GM21447 (cell line): ENCODE measurements around the gene SNRPD3.
"Not testable (repeated sequence)": the region's sequence is repeated elsewhere in the genome, so short reads cannot be mapped to it uniquely, and the experiment has no call there.

Source experiments
- ATAC-seq: cut with Tn5 transposase; IDR thresholded peaks from one replicate; pipeline ENCODE4 v1.9.1; 2021; ENCODE audit not compliant: unreplicated experiment

Gene SNRPD3

DNA sequence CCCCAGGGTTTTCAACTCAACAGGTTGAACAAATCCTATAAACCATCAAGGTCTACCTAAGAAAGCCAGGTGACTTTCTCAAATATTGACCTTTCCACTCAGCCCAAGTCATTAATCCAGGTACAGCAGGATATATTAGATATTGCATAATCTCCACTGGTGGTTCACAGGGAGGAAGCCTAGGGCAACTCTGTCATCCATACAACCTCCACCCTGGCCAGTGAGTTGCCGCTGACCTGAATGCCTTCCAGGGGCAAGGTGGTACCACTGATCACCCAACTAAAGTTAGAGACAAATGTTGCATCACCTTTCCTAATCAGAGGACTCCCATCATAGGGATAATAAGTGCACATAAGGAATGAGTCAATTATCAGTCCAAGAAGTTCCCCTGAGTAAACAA is 23.7 kb upstream of the SNRPD3 start:
- ATAC-seq = no peak

DNA sequence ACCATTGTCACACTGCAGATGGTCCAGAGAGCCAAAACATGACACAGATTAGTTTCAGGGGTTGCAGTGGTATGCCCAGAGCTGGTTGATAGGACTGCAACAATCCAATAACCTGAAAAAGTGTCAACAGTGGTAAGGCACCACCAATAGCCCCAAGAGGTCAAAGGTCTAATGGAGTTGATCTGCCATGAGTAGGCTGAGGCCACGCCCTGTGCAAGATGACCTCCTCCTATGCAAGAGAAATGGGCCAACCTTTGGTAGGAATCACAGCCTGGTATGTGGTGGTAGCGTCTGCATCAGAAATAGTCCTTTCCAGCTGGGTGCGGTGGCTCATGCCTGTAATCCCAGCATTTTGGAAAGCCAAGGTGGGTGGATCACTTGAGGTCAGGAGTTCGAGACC is 20.5 kb upstream of the SNRPD3 start:
- no peak for ATAC-seq

GRCh38 chr22:24536089-24536488 is 19.7 kb upstream of the SNRPD3 start:
- no peak for ATAC-seq

DNA sequence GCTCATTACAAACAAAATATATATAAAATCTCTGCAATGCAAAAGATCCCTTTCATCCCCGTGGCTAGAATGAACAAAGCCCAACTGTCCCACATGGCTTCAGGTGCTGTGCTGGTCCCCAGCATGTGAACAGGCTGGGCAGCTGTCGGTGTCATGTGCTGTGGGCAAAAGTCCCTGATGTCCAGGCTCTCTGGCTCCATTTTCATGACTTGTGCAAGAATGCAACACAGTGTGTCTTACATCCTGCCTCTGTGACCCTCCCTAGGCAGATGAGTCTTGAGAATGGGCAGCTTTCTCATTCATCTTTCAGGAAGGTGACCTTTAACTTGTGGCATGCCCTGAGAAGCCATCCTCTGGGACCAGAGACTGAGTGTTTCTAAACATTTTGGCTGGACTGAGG is 15.3 kb upstream of the SNRPD3 start:
- ATAC-seq = no peak

DNA sequence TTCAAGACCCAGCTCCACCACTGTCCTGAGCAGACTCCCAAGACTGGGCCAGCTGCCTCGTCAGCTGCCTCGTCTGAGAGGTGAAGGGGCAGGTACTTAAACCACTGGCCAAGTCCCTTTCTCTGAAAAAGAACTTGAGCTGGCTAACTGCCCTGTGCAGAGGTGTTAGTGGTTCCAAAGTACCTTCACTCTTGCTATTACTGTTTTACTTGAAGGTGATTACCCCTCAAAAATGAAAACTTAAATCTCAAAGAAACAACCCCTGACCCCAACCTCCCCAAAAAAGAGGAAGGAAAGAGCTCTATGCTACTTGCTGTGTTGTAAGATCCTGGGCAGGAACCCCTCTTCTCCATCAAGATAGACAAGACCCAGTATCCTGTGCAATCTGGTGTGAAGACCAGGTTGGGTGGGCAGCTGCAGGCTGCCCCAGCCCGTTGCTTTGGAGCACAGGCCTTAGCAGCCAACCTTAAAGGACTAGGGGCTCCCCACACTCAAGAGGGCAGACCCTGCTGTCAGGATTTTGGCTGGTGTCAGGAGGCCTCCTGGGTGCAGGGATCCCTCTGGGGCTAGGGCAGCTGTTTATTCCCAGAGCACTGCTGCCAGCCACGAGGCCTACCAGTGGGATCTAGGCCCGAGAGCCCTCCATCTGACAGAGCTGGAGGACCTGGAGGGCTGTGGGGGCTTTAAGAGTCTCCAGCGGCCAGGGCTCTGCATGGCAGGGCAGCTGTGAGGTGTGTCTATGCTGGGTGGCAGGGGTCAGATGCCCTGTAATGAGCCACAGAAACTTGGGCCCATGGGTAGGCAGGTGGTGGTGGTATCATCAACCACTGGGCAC is 13.9 kb upstream of the SNRPD3 start:
- no peak for ATAC-seq

- no peak for ATAC-seq
Observed at GRCh38 chr22:24542641-24543040, 13.2 kb upstream of the SNRPD3 start.

DNA sequence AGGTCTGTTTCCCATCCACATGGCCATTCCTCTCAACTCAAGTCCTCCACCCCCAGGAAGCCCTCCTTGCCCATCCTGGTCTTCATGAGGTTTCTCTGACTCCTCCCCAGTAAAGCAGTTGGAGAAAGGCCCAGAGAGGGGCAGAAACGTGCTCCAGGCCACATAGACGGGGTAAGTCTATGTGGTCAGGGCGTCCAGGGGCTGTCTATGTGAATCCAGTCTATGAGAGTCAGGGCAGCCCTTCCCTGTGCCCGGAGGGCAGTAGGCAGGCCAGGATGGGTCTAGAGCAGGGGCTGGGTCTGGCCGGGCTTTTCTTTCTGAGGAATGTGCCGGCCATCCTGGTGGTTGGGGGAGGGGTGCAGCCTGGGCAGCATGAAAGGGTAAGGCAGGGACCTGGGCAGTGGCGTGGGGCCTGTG is 12.6 kb upstream of the SNRPD3 start:
- ATAC-seq = no peak

DNA sequence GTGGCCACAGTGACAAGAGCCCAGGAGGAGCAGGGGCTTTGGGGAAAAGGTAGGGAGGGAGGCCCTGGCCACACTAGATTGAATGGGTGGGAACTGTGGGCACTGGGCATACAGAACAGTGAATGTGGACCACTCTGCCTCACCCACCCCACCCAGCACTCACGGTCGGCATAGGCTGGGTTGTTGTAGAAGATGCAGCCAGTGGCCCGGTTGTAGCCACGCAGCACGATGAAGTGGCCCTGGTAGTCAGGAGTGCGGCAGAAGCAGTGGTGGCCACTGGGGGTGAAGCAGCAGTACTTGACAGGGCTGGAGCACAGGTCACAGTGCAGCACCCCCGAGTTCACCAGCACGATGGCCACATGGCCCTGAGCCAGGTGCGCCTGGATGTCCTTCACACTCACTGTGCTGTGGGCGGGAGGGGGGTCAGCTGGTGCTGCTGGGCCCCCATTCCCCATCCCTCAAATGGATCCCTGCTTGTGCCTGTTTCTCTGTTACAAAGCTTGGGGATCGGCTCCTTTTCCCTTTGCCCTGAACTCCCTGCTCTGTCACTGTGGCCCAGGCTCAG is 12.0 kb upstream of the SNRPD3 start:
- ATAC-seq = no peak

- ATAC-seq = no peak
Observed at GRCh38 chr22:24548812-24549211, 7.0 kb upstream of the SNRPD3 start.

GRCh38 chr22:24550028-24550901 is 5.5 kb upstream of the SNRPD3 start:
- ATAC-seq = no peak

DNA sequence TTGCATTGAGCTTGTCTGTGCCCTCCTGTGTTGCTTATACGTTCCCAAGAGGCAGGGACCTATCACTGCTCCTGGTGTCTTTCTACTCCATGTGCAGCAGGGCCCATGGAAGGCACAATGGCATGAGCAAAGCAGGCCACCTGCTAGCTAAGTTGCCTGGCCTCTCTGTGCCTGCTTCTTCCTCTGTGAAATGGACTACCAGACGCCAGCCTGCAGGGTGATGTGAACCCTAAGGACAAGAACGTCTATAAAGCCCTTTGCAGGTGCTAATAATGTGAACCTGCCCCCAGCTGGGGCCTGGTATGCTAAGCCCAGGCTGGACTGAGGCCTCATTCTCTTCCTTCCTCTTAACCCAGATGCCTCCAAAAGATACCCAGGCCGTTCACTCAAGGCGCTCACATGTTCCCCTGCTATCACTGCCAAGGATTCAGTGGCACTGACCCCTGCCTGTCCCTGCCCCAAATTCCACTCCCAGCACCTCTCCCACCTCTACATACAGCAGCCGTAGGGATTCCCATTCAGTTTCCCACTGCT is 4.8 kb upstream of the SNRPD3 start:
- ATAC-seq = no peak

GRCh38 chr22:24552503-24553286 is 3.1 kb upstream of the SNRPD3 start:
- not testable (repeated sequence) for ATAC-seq

GRCh38 chr22:24553597-24554312 is 2.0 kb upstream of the SNRPD3 start:
- ATAC-seq = no peak

DNA sequence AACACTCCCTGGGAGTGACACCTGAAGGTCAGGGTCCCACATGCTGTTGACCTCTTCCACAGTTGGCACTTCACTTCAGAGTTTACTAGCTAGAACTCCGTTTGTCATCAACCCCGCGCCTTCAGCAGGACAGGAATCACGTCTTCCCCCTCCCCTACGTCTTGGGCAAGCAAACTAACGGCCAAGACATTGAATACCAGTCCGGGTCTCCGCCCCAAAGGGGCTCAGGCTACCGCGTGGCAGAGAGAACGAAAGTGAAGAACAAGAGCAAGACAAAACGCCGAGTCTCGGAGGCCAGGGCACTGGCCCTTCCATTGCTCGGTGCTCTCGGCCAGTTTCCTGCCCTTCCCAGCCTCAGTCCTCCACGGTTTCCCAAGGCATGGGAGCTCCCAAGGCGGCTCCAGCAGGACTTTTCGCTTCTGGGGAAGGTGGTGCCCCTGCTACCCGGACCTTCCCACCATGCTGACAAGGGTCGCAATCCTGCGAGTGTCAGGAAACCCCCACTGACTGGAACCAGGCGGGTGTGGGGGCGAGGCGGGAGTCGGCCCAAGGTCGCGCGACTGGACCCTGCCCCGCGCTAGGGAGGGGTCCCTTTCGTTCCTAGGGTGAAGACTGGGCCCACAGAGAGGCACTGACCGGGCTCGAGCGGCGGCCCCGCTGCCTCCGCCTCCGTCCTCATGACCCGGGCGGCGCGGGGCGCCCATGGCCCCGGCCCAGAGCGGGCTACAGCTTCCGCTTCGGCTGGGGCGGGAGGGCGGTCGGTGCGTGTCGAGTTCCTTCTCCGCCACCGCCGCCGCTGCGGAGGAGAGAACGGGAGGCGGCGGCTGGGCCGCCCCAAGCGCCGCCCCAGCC is 1.3 kb upstream of the SNRPD3 start, which contains the start of gene GUCD1:
Gene GUCD1, minus strand, starts transcription at position 826 of the 852 bp plus-strand sequence. Its CDS starts 147 bp downstream, at position 679.
- ATAC-seq = peak; percentile 14

DNA sequence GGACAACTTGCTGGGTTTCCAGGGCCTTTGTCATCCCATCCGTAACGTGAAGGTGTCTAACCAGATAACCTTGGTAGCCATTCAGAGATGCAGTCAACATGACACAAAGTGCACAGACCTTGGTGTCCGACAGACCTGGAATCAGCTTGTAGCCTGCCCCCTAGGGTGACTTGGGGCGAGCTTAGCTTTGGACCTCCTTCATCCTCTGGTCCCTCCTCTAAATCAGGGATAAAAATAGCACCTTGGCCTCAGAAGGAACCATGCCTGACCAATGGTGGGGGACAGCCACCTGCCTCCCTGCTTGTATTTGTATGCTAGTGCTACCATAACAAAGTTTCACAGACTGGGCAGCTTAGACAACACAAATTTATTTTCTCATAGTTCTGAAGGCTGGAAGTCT is 3.7 kb downstream of the SNRPD3 start:
- ATAC-seq = no peak

DNA sequence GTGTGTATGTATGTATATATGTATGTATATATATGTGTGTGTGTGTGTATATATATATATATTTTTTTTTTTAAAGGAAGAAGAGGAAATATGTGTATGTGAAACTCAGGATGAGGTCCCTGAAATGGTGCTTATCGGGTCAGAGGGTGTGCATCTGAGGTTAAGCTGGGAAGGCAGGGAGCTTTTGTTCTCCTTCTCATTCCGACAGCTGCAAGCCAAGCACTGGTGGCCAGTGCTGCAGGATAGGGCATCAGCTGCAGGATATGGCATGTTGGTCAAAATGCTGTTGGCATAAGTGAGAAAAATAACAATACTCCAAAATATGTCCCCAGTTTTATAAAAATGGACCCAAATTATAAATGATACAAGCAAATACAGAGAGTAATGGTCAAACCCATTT is 7.4 kb downstream of the SNRPD3 start:
- ATAC-seq = no peak

DNA sequence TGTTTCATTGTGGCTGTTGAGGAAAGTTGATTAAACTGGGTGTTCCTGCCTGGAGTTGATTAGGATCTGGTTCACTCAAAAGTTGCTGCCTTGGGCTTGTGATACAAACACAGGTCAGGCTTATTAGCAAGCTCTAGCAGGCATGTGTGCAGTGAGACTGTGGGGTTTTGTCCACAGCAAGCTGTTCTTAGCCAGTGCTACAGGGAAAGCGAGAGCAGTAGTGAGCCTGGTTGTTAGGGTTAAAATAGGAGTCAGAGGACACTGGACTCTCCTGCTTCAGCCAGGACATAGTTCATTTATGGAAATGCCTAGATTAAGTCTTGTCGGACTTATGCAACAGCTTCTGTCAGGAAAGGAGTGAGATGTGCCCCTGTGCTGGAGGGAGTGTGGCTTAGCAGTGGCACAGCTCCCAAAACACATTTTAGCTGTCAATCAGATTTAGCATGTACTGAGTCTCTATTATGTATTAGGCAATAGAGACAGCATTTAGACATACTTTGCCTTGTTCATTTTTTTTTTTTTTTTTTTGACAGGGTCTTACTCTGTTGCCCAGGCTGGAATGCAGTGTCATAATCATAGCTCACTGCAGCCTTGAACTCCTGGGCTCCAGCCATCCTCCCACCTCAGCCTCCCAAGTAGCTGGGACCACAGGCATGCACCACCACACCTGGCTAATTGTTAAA is 8.7 kb downstream of the SNRPD3 start:
- ATAC-seq = no peak

DNA sequence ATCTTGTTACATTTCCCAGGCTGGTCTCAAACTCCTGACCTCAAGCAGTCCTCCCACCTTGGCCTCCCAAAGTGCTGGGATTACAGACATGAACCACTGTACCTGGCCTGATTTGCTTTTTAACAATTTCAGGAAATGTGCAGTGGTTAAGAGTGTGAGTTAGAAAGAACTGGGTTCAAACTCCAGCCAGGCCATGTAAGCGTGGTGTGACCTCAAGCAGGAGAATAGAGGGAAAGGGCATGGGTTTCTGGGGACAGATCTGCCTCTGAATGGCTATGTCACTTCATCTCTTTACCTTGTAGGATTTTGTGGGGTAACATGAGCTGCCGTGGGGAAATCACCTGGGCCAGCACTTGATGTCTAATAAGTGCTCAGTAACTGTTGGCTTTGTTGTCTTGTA is 9.3 kb downstream of the SNRPD3 start:
- no peak for ATAC-seq
